NCI-H526 (cell line): ENCODE data around the gene NOTCH4.
"Not testable (repeated sequence)": the region's sequence is repeated elsewhere in the genome, so short reads cannot be mapped to it uniquely, and the experiment has no call there.

Experiments
- DNase-seq, 2 experiments: peaks; one replicate each; lab custom pipeline; 2025; lab: John Stamatoyannopoulos, UW

The NOTCH4 gene

DNA sequence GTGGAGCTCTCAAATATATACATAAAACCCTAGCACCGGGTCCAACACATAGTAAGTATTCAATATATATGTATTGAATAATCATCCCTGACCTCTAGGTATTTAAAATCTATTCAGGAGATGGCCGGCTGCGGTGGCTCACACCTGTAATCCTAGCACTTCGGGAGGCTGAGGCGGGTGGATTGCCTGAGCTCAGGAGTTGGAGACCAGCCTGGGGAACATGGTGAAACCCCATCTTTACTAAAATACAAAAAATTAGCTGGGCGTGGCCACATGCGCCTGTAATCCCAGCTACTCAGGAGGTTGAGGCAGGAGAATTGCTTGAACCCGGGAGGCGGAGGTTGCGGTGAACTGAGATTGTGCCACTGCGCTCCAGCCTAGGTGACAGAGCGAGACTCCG lies 30.8 kb downstream of the NOTCH4 start:
- not testable (repeated sequence) for DNase-seq

DNA sequence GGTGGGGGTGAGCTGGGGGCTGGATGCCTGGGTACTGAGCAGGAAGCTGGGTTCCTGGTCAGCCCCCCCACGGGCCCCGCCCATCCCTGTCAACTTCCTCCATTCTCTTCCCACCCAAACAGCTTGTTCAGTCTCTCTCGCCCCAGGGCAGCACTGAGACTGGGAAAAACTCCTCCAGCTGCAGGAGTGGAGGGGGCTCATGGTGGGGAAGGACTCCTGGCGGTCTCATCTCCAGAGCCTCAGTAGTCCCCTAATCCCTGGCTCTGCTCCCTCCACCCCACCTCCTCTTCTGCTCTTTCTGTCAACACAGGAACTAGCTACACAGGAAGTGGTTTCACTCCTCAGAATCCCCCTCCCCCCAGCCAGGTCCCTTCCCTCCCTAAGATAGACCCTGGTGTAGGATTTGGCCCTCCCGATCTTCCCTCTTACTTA lies 31.2 kb downstream of the NOTCH4 start, which contains the start of gene GPSM3:
Gene GPSM3, minus strand, starts transcription at position 36 of the 432 bp plus-strand sequence. CDS start 130 bp downstream, outside the sequence.
- DNase-seq = no peak

DNA sequence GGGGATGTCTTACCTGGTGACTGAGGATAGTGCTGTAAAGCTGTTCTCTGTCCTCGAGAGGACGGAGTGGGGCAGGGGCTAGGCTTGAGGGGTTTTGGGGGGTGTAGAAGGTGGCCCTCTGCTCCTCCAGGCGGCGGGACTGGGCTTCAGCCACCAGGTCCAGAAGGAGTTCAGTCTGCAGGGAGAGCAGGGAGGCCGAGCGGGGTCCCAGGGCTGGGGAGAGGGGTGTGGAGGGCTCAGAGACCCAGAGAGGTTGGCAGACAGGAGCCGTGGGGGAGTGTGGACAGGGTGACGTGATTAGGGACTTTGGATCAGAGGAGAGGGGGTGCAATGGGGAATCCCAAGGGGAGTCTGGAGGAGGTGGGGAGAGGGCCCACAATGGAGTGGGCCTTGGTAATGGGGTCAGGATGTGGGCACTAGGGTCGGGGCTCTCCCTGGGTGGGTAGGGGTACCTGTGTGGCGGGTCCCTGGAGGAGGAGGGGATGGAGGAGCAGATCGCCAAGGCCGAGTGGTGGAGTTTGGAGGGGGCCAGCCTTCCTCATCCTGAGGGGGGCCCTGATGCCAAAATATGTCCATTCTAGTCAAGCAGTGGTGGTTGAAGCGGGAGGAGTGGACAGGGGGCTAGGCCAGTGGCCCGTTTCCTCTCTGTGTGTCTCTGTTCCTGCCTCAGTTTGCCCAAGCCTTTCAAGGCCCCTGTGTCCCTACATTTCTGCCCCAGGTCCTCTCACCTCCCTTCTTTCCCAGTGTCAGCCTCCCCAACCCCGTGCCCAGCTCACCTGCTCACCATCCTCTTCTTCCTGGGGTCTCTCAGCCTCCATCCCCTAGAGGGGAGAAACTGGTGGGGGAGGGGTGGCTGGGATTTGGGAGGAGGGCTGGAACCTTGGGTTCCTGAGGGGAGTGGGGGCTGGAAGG lies 31.9 kb downstream of the NOTCH4 start:
- no peak for DNase-seq

DNA sequence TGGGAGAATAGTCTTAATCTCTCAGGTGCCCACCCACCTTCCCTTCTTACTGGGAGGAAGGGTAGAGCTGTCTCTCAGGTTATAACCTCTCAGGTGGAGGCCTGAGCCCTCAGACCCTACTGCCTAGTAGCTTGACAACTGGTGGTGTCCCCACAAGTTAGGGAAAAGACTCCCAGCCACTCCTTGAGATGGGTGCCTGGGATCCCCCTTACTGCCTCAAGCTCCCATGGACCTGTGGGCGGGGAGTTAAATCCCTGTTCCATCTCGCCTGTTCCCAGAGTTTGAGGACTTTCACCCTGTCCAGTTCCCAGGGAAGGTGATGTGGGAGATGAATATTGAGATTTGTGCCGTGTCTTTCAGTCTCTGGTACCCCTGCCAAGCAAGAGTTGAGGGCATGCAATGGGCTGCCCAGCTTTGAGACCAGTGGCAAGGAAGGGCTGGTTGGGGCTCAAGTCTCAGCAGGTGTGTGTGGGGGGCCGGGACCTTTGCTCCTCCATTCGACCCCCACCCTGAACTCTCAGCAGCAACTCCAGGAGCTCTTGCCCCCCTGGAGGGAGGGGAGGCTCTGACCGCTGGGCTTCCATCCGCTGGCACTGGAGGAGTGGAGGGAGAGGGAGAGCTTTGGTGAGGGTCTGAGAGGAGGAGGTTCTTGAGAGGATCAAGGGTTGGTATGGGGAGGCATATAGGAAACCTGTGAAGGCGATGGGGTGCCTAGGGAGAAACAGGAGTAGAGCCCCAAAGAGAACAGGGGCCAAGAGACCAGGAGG lies 32.8 kb downstream of the NOTCH4 start:
- no peak for DNase-seq

DNA sequence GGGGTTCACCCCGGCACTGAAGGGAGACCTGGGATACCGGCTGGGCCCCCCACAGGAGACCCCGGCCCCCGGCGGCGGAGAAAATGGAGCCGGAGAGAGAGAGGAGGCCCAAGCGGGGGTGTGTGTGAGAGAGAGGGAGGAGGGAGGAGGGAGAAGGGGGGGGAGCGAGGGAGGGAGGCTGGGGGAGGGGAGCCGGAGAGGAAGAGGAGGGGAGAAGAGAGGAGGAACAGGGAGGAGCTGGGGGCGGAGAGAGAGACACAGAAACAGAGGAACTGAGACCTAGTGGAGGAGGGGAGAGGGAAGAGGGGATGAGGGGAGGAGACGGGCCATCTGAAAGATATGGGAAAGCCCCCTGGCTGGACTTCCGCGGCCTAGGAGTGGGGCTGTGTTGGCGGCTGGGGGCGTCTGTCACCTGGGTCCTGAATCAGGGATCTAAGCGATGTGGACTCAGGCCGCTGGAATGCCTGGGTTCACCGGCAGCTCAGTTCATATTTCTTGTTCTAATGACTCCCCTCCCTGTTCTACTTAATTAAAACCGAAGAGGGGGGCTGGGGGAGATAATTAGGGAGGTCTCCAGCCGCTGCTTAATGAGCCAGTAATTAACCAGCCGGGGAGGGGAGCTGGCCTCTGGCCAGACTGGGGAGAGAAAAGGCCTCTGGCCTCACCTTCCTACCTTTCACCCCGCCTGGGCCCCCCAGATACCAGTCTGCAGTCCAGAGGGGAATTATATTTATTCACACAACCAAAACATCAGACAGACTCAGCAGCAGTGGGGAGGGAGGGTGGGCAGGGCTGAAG lies 33.6 kb downstream of the NOTCH4 start, which contains the start of gene PBX2:
Gene PBX2, minus strand, starts transcription at position 149 of the 798 bp plus-strand sequence. CDS start 287 bp downstream, outside the sequence.
- DNase-seq = peak; percentile 66 to 91

DNA sequence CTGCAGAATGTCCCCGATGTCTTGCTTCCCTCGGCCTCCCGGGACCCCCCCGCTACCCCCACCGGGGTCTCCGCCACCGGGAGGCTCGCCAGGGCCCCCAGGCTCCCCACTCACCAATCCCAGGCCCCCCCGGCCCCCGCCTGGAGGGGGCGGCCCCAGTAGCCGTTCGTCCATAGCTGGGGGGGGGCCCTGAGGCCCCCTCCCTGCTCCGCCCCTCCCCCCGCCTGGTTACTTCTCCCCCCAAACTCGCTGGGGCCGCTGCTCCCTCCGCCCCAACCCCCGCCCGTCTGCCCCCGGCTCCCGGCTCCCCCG lies 34.2 kb downstream of the NOTCH4 start:
- peak in 1 of 2 experiments; percentile 46 for DNase-seq

DNA sequence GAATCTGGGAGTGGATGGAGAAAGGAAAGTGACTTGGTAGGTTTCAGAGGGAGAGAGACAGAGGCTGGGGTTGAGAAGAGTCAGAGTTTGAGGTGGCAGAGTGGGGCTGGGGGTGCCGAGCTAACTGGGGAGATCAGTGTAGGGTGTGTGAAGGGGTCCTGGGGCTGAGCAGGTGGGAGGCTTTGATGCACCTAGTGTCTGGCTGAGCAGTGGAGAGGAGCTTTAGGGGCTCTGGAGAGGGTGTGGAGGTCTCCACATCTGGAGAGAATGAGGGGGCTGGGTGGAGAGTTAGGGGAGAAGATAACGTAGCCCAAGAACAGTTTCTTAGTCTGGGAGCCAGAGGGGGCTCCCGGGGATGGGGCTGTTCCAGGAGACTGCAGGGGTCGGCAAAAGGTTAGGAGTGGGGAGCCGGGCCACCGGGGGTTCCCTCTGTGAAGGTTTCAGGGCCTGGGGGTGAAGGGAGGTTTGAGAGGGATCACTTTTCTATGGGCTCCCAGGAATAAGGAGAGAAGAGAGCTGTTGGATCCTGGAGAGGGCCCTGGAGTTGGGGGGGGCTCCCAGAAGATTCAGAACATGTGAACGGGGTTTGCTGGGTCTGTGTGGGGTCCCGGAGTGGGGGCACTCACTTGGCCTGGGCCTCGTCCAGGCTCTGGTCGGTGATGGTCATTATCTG lies 34.7 kb downstream of the NOTCH4 start:
- no peak for DNase-seq

DNA sequence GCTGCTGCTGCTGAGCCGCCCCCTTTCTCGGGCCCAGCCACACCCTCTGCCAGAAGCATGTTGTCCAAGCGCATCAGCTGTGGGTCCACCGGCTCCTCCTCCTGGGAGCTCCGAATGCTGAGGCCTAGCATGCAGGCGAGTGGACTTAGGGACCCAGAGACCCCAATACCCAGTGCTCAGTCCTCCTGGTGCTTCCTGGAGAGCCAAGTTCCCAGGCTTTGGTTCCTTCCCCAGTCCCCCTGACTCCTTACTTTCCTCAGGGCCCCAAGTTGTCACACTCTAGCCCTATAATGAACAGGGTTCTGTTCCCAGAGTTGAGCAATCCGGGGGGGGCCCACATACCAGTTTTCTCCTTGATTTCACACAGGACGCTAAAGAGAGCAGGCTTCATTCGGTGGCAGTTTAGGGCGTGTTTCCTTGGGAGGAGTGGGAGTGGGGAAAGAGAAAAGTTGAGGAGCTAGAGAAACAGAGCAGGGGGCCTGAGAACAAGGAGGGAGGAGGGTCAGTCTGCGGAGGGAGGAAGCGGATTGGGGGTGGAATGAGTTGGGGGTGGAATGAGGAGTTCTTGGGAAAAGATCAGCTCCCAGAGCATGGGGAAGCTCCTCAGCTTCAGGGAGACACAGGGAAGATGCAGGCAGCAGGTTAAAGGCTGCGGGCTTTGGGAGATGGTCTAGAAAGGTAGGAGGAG lies 35.3 kb downstream of the NOTCH4 start:
- no peak for DNase-seq

DNA sequence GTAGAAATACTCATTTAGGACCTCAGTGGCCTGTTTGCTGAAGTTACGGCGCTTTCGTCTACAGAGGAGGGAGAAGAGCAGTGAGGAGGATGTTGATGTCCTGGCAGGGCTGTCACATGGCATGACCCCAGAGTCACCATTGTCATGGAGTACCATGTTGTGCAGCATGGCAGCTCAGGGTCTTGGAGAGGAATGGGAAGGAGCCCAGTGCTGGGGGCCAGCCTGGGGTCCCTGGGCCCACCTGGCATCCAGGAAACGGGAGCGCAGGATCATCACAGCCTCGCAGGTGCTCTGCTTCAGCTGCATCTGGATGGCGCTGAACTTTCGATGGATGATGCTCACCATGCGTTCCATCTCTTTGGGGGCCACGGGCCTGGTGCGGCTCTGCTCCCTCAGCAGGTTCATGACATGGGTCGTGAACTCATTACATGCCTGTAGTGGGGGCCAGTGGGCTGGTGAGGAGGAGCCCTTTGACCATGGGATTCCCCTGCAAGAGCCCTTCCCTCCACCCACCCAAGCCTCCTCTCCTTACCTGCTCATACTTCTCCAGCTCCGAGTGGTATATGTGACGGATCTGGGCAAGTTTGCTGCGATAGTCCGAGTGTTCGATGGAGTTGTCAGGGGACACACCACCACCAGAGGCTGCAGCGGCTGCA lies 36.0 kb downstream of the NOTCH4 start:
- not testable (repeated sequence) for DNase-seq

DNA sequence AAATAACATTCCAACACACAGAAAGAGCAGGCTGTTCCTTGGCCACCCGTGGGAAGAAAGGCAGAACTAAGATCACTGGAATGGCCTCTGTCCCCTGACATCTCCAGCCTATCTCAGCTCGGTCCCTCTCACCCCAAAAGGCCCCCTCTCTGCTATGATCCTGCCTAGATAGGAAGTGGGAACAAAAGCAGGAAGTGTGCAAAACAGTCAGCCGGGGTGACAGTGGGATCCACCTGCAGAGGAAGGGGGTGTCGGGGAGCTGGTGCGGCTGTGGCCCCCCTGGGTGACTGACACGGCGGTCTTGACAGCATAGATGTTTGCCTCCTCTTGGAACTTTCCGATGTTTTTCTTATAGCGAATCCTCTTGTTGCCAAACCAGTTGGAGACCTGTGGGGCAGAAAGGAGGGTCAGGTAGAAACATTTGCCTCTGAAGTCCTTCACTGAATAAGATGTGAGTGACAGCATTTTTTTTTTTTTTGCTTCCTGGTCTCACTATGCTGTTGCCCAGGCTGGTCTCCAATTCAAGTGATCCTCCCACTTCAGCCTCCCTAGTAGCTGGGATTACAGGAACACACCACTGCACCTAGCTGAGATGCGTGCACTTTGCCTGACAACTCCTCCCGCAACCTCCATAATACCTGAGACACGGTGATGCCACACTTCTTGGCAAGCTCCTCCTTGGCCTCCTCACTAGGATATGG lies 36.7 kb downstream of the NOTCH4 start:
- DNase-seq = no peak

DNA sequence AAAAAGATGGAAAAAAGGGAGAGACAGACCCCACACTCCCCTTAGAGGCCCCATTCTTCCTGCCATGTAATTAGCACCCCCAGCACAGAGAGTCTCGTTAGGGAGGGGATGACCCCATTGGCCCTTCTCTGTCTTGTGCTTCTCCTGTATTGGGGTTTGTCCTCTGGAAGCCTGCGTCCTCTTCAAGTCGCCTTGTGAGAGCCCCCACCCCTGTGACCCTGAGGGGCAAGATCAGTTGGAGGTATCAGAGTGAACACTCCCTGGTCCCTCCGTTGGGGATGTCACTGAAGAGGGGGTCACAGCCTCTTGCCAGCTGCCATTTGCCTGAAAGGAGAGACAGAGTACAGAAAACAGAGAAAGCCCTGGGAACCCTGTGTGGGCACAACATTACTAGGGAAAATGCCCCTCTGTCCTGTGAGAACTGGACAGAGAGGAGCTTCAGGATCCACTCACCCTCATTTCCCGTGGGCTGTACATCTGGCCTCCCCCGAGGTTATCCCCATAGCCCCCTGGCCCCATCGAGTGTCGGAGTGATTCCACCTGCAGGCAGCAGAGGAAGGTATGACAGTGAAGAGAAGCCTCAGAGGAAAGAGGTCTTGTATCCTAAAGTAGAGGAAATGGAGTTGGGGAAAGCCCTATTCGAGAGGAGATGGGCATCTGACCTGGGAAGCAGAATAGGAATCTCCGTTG lies 37.6 kb downstream of the NOTCH4 start:
- DNase-seq = not testable (repeated sequence)

DNA sequence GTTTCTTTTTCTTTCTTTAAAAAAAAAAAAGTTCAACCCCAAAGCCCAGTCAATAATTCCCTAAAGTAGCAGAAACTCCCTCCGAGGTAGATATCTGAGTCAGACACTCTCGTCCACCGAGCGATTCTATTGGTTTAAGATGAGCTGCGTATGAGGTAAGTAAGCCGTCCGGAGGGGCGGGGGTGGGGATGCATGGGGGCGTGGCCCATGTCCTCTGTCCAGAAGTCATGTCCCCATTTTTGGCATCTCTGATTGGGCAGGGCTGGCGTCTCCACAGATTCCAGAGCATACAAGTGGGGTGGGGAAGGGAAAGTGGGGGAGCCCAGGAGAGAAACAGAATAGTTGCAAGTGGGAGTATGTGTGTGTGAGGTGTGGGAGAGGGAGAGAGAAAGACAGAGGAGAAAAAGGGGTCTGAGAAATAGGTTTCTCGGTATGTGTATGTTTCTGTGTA lies 38.2 kb downstream of the NOTCH4 start:
- DNase-seq = peak in 1 of 2 experiments; percentile 35

DNA sequence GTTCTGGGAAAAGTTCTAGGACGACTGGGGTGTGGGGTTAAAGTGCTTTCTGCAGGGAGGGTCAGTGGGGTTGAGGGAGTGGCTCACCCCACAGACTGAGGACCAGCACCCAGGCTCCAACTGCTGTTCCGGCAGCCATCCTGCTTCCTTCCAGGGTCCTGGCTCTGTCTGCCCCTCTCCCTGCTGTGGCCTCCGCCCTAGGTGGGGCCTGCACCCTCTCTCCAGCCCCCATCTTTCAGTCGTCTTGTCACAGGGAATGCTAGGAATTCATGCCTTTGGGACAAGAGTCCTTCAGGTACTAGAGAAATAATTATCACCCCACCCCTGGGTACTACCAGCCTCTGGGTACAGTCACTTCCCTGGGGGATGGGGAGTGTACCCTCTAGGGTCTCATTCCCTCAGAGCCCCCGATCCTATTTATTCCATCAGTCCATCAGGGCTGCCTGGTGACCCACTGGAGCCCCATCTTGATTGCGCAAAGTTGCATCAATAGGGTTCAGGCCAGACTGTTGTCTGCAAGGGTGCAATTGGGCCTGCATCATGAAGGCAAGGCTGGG lies 39.7 kb downstream of the NOTCH4 start, which contains the start of gene AGER:
Gene AGER, minus strand, starts transcription at position 170 of the 557 bp plus-strand sequence. Its CDS starts 31 bp downstream, at position 139.
- DNase-seq = no peak

DNA sequence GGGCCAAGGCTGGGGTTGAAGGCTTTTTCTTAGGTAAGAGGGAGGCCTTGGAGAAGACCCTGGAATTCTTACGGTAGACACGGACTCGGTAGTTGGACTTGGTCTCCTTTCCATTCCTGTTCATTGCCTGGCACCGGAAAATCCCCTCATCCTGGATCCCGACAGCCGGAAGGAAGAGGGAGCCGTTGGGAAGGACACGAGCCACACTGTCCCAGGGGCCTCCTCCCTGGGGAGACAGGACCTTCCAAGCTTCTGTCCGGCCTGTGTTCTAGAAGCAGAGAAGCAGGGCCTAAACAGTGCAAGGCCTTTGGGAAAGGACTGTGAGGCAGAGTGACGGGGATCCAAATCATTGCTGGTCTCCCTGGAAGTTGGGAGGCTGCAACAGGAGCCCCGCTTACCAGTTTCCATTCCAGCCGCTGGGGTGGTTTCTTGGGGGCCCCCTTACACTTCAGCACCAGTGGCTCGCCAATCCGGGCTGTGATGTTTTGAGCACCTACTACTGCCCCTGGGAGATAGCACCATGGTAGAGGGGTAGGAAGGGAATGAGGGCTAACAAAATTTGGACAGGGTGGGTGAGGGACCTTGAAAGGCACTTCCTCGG lies 40.3 kb downstream of the NOTCH4 start:
- no peak for DNase-seq

DNA sequence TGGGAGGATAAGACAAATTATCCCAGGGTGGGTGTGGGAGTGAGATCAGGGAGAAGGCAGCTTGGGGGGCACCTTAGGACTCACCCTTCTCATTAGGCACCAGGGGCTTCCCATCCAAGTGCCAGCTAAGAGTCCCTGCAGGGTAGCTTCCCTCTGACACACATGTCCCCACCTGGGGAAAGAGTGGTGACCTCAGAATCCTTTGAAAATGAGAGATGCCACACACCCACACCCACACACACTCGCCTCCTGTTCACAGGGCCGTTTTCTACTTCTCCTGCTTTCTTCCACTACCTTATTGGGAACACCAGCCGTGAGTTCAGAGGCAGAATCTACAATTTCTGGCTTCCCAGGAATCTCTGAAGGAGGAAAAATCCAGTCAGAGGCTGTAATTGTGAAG lies 40.8 kb downstream of the NOTCH4 start:
- DNase-seq = no peak

DNA sequence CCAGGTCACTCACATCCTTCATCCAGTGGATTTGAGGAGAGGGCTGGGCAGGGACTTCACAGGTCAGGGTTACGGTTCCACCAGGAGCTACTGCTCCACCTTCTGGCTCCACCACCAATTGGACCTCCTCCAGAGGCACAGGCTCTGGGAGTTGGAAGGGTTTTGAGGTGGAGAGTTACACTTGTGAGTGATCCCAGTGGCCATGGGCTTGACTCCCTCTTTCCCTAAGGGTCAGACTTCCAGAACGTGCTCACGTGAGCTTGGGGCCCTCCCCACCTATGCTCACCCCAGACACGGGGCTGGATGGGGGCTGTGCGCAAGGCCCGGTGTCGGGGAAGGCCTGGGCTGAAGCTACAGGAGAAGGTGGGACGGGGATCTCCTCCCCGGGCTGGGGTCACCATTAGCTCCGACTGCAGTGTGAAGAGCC lies 41.3 kb downstream of the NOTCH4 start:
- DNase-seq = no peak

DNA sequence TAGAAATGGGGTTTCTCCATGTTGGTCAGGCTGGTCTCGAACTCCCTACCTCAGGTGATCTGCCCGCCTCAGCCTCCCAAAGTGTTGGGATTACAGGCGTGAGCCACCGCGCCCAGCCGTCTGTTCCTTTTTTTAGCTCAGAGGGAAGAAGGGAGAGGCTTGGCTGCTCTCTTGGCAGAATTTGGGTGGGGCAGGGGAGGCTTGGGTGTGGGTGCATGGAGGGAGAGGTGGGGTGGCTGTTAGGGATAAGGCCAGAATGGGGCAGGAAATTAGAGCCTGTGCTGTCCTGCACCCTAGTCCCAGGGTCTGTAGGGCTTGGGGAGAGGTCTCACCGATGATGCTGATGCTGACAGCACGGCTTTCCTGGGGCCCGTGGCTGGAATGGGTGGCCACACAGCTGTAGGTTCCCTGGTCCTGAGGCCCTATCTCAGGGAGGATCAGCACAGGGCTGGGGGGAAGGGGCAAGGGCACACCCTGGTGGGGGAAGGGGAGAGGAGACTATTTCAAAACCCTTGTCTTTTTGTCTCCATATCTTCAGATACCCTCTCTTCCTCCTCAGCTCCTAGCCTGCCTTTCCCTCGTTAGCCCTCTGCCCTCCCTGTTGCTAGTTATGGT lies 41.8 kb downstream of the NOTCH4 start:
- DNase-seq = no peak
